HEK293T (cell line): Measurements from ENCODE around the gene VASP.

ENCODE experiments used
- ARNT ChIP-seq: fragments of 450-650 bp; IDR thresholded peaks from 2 replicates; pipeline ENCODE4 v1.6.1; 2017; ENCODE audit warnings: mild to moderate bottlenecking
- BHLHE40 ChIP-seq: fragments of 450-650 bp; IDR thresholded peaks from 2 replicates; pipeline ENCODE4 v1.6.1; 2016; ENCODE audit warnings: mild to moderate bottlenecking, moderate library complexity, borderline replicate concordance
- CTBP1 ChIP-seq: fragments of 450-650 bp; IDR thresholded peaks from 2 replicates; pipeline ENCODE4 v1.6.1; 2016; ENCODE audit warnings: borderline replicate concordance
- ELF4 ChIP-seq: fragments of 450-650 bp; IDR thresholded peaks from 2 replicates; pipeline ENCODE4 v1.6.1; 2017; ENCODE audit warnings: antibody characterized with exemption
- FOXA1 ChIP-seq: fragments of 450-650 bp; IDR thresholded peaks from 2 replicates; pipeline ENCODE4 v1.6.1; 2016; ENCODE audit warnings: mild to moderate bottlenecking
- FOXK2 ChIP-seq: fragments of 450-650 bp; IDR thresholded peaks from 2 replicates; pipeline ENCODE4 v1.6.1; 2016; ENCODE audit warnings: mild to moderate bottlenecking
- FOXM1 ChIP-seq: fragments of 450-650 bp; IDR thresholded peaks from 2 replicates; pipeline ENCODE4 v1.6.1; 2017; ENCODE audit warnings: mild to moderate bottlenecking, borderline replicate concordance
- LEF1 ChIP-seq: fragments of 450-650 bp; IDR thresholded peaks from 2 replicates; pipeline ENCODE4 v1.6.1; 2017; ENCODE audit warnings: mild to moderate bottlenecking, borderline replicate concordance
- SP1 ChIP-seq: fragments of 450-650 bp; IDR thresholded peaks from 2 replicates; pipeline ENCODE4 v1.6.1; 2017
- SUZ12 ChIP-seq: fragments of 450-650 bp; IDR thresholded peaks from 2 replicates; pipeline ENCODE4 v1.6.1; 2016; ENCODE audit warnings: mild to moderate bottlenecking
- TARDBP ChIP-seq: fragments of 450-650 bp; IDR thresholded peaks from 2 replicates; pipeline ENCODE4 v1.6.1; 2016
- ZNF384 ChIP-seq: fragments of 450-650 bp; IDR thresholded peaks from 2 replicates; pipeline ENCODE4 v1.6.1; 2016

DNA sequence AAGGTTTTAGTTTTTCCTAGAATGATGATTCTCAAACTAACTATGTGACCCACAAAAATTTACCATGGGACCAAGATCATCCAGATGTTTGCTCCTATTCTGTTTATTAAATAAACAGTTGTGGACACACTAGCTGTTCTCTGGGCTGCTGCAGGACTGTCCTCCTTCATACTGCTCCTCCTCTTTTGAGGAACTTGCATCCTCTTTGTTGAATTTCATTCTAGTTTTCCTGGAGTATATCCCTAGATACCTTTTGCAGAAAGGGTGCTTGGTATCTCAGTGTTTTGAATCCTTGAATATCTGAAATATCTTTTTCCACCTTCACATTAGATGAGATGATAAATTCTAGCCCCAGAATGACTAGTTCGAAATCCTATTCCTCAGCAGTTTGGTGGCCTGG is 24.1 kb downstream of the VASP start:
- no peak for TF ChIP-seq FOXM1
- no peak for TF ChIP-seq SP1
- TF ChIP-seq BHLHE40 = no peak
- TF ChIP-seq SUZ12 = no peak
- TF ChIP-seq ELF4 = no peak
- TF ChIP-seq ZNF384 = no peak
- TF ChIP-seq TARDBP = no peak
- TF ChIP-seq ARNT = no peak
- no peak for TF ChIP-seq CTBP1
- TF ChIP-seq LEF1 = no peak
- TF ChIP-seq FOXA1 = no peak
- no peak for TF ChIP-seq FOXK2
